ENCODE results near the gene PGLYRP2. TPM values are rescaled to one million over a fixed set of nuclear protein-coding genes. Genes with fewer than 3 reads are reported as not detected.

PGLYRP2 gene
- total and polyA plus RNA-seq, 2 donors (not counting 3 experiments of a cell fraction or from before 2014, with no cell fraction given): 0.03 to 0.18 TPM

DNA sequence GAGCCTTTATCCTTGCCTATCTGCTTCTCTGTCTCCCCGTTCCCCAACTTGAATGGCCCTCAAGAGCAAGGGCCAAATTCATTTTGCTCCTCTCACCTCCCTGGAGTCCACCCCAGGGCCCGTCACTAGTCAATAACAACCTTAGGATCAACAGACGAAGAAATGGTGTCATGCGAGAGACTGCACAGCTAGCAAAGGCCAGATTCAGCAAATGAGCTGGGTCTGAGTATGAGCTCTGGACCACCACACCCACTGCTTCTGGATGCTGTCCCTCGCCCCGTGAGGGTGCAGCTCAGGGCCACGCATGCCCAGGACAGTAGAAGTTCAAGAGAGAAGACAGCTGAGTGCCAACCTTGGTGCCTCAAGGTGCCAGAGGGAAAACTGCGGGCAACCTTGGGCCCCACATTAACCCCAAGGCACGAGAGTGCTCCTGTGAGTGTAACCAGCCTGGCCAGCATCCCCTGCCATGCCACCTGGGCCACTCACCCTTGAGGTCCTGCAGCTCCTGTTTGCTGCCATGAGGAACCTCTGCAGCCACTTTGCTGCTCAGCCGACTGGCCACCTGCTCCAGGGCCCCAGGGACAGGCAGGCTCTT lies 48.7 kb downstream of the PGLYRP2 start:
- H3K27ac ChIP-seq (ENCODE audit: insufficient read depth, low read depth, low read length): no peak overlapping the region
- H3K4me1 ChIP-seq (ENCODE audit: control insufficient read depth, extremely low read depth, insufficient read depth, low read length): peaks cover 12% of the 10 kb centered on the region
- H3K9me3 ChIP-seq (replicated peaks; ENCODE audit: control insufficient read depth, insufficient read depth, low read length): no peaks in the 10 kb centered on the region
- no peak for FAIRE-seq
- CTCF ChIA-PET: interaction anchor here (3.6 kb wide), 1 partner anchor 11 kb away, joined by 24 read pairs; the partner anchor contains the start of gene AKAP8L
- dilution Hi-C loops (cut with MboI; ENCODE audit: extremely low pct_ligation_motif_present, low sequenced_read_pairs) (no loop called here), intact Hi-C loops (cut with micrococcal nuclease) (no loop called here)
- TF ChIP-seq EZH2 (IDR thresholded peaks at IDR 0.05; ENCODE audit: borderline replicate concordance, low read depth, low read length, severe bottlenecking) (no peak), POLR2AphosphoS5 (IDR thresholded peaks at IDR 0.05; ENCODE audit: insufficient read depth, low read depth, low read length) (no peak), GATA2 (IDR thresholded peaks at IDR 0.05; ENCODE audit: insufficient read depth, insufficient read length, low read depth, low read length) (no peak), MYC (IDR thresholded peaks at IDR 0.05; ENCODE audit: low read depth, low read length) (no peak), JUN (IDR thresholded peaks at IDR 0.05; ENCODE audit: borderline replicate concordance, insufficient read depth, insufficient read length, low read depth) (no peak)
- TF ChIP-seq, protein P1, sequence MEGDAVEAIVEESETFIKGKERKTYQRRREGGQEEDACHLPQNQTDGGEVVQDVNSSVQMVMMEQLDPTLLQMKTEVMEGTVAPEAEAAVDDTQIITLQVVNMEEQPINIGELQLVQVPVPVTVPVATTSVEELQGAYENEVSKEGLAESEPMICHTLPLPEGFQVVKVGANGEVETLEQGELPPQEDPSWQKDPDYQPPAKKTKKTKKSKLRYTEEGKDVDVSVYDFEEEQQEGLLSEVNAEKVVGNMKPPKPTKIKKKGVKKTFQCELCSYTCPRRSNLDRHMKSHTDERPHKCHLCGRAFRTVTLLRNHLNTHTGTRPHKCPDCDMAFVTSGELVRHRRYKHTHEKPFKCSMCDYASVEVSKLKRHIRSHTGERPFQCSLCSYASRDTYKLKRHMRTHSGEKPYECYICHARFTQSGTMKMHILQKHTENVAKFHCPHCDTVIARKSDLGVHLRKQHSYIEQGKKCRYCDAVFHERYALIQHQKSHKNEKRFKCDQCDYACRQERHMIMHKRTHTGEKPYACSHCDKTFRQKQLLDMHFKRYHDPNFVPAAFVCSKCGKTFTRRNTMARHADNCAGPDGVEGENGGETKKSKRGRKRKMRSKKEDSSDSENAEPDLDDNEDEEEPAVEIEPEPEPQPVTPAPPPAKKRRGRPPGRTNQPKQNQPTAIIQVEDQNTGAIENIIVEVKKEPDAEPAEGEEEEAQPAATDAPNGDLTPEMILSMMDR (IDR thresholded peaks at IDR 0.05; ENCODE audit: extremely low read depth in 1 of 2, insufficient read depth in 1 of 2, low read depth in 1 of 2, low read length in 2 of 2): no peak
- no peak overlapping the region for H3K4me2 ChIP-seq (ENCODE audit: insufficient read depth, low read length)
- H3K4me3 ChIP-seq (replicated peaks in 1 of 3; ENCODE audit: insufficient read depth in 1 of 3, low read depth in 1 of 3, low read length in 3 of 3): no peak overlapping the region
- H3K27me3 ChIP-seq (ENCODE audit: control insufficient read depth in 2 of 2, insufficient read depth in 2 of 2, low read length in 2 of 2): no peaks in the 10 kb centered on the region
- H3K9me1 ChIP-seq (replicated peaks; ENCODE audit: control insufficient read depth, extremely low read depth, insufficient read depth, low read length): no peaks in the 10 kb centered on the region
- BruUV-seq (replicated peaks): no TSS peak
- H3K36me3 ChIP-seq (ENCODE audit: control insufficient read depth in 2 of 2, extremely low read depth in 1 of 2, insufficient read depth in 2 of 2, low read length in 2 of 2): peaks cover 4 to 30% of the 10 kb centered on the region in 2 experiments
- no peak overlapping the region for H2AFZ ChIP-seq (ENCODE audit: low read depth, low read length)
- DNase-seq (ENCODE audit: low read depth, low spot score): no peak
- peaks cover 46% of the 10 kb centered on the region for H3K79me2 ChIP-seq (ENCODE audit: control insufficient read depth, insufficient read depth, low read length)
- H4K20me1 ChIP-seq (replicated peaks; ENCODE audit: control insufficient read depth, extremely low read depth, insufficient read depth, low read length): no peaks in the 10 kb centered on the region
- POLR2A ChIA-PET: no interaction called here
- no peak overlapping the region for H3K9ac ChIP-seq (replicated peaks; ENCODE audit: extremely low read depth, insufficient read depth, low read length)
